ENCODE measurements around the gene UIMC1.
"Not testable (repeated sequence)": the region's sequence is repeated elsewhere in the genome, so short reads cannot be mapped to it uniquely, and the experiment has no call there.

Gene UIMC1

GRCh38 chr5:176883700-176884570 is 122.6 kb downstream of the UIMC1 start:
- DNase-seq, result no peak

- DNase-seq, result no peak
Observed at GRCh38 chr5:176882567-176882903, 124.0 kb downstream of the UIMC1 start.

GRCh38 chr5:176881816-176882566 is 124.6 kb downstream of the UIMC1 start:
- no peak for DNase-seq

GRCh38 chr5:176881021-176881749 is 125.4 kb downstream of the UIMC1 start:
- DNase-seq, result no peak

DNA sequence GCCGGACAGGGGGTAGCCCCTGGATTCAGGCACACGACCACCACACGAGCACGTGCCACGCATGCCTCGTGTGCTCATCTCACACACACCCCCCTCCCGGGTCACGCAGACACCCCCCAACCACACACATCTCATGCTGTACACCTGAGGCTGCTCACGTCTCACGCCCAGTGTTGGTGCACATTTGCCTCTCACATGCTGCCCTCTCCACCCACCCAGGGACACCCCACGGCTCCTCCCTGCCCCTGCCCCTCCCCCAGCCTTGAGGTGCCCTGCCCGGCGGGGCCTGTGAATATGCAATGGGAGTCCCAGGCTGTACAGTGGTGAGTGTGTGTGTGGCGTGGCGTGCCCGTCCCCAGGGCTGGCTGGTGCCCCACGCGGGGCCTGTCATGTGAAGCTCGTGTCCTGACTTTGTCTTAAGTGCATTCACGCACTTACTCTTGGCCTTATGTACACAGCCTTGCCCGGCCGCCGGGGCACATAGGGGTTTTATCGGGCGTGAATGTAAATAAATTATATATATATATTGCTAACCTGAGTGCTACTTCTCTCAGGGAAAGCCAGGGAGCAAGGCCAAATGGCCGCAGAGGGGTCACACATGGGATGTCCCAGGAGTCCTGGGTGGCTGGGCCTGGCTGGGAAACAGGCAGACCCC is 126.1 kb downstream of the UIMC1 start:
- no peak for DNase-seq

DNA sequence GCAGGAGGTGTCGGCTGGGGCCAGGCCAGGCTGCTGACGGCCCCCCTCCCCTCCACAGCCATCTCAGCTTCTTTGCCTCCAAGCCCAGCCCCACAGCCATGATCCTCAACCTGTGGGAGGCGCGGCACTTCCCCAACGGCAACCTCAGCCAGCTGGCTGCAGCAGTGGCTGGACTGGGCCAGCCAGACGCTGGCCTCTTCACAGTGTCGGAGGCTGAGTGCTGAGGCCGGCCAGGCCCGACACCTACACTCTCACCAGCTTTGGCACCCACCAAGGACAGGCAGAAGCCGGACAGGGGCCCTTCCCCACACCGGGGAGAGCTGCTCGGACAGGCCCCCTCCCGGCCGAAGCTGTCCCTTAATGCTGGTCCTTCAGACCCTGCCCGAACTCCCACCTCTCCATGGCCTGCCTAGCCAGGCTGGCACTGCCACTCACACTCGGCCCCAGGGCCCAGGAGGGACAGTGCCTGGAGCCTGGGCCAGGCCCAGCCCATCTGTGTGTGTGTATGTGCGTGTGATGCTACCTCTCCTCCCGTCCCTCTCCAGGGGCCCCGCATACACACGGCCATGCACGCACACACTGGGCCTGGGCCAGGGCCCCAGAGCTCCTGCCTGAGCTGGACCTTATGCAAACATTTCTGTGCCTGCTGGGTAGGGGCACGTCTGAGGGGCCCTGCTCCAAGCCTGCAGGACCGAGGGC is 126.8 kb downstream of the UIMC1 start:
- DNase-seq, result no peak

- no peak for DNase-seq
Observed at GRCh38 chr5:176878906-176879662, 127.5 kb downstream of the UIMC1 start.

DNA sequence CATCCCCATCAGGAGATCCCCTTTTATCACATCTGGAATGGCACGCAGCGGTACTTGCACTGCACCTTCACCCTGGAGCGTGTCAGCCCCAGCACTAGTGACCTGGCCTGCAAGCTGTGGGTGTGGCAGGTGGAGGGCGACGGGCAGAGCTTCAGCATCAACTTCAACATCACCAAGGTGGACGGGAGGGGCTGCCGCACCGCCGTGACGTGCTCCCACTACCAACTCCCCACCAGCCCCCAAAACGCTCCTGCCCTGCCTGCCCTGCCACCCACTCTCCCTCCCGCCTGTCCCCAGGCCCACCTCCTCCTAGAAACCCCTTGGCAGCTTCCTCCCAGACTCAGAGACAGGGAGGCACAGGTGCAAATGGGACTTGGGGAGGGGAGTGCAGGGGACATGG is 128.1 kb downstream of the UIMC1 start:
- DNase-seq, result no peak

DNA sequence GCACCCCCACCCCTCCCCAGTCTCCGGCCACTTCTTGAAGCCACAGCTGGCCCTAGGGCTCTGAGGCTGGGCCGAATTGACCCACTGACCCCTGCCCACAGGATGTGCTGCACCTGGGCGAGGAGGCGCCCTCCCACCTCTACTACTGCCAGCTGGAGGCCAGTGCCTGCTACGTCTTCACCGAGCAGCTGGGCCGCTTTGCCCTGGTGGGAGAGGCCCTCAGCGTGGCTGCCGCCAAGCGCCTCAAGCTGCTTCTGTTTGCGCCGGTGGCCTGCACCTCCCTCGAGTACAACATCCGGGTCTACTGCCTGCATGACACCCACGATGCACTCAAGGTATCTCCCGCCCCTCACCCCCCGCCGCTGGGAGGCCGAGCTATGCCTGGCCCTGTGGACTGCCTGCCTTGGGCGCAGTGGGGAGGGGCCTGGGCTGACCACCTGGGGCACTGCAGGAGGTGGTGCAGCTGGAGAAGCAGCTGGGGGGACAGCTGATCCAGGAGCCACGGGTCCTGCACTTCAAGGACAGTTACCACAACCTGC is 128.7 kb downstream of the UIMC1 start:
- no peak for DNase-seq

GRCh38 chr5:176876506-176877431 is 129.8 kb downstream of the UIMC1 start:
- no peak for DNase-seq

DNA sequence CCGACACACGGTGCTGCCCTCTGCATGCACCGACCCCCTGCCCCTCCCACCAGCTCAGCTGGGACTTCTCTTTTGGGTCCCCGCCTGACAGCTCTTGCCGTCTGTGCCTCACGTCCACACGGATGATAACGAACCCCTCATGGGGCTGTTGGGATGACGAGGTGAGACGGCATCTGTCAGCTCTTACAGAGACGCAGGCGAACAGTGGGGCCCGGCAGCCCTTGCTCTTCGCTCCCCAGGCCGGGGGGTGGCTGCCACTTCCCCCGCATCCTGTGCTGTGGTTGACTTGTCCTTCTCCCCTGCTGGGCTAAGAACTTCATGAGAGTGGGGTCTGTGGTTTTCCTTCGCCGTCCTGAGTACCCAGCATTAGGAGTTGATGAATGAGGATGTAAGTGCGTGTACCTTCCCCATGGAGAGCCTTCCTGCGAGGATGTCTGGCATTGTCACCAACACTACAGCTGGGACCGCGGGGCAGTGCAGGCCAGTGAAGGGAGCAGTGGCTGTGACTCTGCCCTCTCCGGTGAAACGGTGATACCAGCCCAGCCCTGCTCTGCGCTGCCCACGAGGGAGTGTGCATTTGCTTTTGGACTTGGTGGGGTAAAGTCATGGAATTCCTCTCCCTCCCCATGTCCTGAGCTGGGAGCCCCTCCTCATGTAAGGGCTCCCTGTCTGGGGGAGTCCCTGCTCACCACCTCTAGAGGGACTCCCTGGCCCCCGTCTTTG is 130.6 kb downstream of the UIMC1 start:
- DNase-seq, result no peak

GRCh38 chr5:176875014-176875550 is 131.5 kb downstream of the UIMC1 start:
- no peak for DNase-seq

DNA sequence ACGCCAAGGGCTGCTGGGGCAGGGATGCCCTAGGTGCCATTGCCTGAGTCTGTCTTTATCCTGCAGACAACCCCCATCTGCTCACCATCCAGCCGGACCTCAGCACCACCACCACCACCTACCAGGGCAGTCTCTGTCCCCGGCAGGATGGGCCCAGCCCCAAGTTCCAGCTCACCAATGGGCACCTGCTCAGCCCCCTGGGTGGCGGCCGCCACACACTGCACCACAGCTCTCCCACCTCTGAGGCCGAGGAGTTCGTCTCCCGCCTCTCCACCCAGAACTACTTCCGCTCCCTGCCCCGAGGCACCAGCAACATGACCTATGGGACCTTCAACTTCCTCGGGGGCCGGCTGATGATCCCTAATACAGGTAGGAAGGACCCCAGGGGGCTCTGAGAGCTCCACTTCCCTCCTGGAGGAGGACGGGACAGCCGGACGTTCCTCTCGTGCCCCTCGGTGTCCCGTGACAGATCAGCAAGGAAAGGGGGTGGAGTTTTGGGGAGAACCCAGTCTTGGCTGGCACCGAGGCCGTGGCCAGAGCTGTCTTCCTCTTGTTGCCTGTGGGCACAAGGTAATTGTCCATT is 132.3 kb downstream of the UIMC1 start:
- no peak for DNase-seq

- no peak for DNase-seq
Observed at GRCh38 chr5:176873541-176874172, 132.9 kb downstream of the UIMC1 start.

DNA sequence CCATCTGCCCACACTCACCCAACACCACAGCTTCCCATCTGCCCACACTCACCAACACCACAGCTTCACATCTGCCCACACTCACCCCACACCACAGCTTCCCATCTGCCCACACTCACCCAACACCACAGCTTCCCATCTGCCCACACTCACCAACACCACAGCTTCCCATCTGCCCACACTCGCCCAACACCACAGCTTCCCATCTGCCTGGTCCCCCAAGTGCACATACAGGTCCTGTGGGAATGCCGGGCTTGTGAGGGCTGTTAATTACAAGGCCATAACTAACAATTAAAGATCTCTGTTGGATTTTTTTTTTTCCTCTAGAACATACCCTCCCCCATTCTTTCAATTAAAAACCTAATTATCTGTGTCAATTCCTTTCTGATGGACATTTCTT is 133.6 kb downstream of the UIMC1 start:
- not testable (repeated sequence) for DNase-seq

GRCh38 chr5:176872586-176872985 is 134.0 kb downstream of the UIMC1 start:
- DNase-seq, result not testable (repeated sequence)

- not testable (repeated sequence) for DNase-seq
Observed at GRCh38 chr5:176870644-176871043, 135.9 kb downstream of the UIMC1 start.

DNA sequence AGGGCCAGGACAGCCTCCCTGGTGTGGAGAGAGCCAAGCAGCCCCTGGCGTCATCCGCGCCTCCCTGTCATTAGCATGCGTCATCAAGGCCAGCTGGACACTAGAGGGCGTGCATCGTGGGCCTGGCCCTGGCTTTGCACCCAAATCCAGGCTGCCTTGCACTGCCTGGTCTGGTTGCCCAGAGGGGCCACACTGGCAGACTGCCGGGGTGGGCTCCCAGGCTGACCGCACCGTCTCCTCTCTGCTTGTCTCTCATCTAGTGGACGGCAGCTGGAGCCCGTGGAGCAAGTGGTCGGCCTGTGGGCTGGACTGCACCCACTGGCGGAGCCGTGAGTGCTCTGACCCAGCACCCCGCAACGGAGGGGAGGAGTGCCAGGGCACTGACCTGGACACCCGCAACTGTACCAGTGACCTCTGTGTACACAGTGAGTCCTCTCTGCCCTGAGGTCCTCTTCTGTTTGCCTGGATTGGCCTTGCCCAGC is 136.4 kb downstream of the UIMC1 start:
- no peak for DNase-seq
